Activated effector memory CD4-positive, alpha-beta T cell treated with anti-CD3 and anti-CD28 coated beads, Interleukin-2, amount 50 U/mL, for 16 hours (primary cell): ENCODE measurements around the gene ARHGEF12.

ENCODE experiments used
- DNase-seq: peaks from one replicate; pipeline ENCODE4 v3.0.0-alpha.2; 2020

Gene ARHGEF12, protein sequence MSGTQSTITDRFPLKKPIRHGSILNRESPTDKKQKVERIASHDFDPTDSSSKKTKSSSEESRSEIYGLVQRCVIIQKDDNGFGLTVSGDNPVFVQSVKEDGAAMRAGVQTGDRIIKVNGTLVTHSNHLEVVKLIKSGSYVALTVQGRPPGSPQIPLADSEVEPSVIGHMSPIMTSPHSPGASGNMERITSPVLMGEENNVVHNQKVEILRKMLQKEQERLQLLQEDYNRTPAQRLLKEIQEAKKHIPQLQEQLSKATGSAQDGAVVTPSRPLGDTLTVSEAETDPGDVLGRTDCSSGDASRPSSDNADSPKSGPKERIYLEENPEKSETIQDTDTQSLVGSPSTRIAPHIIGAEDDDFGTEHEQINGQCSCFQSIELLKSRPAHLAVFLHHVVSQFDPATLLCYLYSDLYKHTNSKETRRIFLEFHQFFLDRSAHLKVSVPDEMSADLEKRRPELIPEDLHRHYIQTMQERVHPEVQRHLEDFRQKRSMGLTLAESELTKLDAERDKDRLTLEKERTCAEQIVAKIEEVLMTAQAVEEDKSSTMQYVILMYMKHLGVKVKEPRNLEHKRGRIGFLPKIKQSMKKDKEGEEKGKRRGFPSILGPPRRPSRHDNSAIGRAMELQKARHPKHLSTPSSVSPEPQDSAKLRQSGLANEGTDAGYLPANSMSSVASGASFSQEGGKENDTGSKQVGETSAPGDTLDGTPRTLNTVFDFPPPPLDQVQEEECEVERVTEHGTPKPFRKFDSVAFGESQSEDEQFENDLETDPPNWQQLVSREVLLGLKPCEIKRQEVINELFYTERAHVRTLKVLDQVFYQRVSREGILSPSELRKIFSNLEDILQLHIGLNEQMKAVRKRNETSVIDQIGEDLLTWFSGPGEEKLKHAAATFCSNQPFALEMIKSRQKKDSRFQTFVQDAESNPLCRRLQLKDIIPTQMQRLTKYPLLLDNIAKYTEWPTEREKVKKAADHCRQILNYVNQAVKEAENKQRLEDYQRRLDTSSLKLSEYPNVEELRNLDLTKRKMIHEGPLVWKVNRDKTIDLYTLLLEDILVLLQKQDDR (N-terminal part only)

DNA sequence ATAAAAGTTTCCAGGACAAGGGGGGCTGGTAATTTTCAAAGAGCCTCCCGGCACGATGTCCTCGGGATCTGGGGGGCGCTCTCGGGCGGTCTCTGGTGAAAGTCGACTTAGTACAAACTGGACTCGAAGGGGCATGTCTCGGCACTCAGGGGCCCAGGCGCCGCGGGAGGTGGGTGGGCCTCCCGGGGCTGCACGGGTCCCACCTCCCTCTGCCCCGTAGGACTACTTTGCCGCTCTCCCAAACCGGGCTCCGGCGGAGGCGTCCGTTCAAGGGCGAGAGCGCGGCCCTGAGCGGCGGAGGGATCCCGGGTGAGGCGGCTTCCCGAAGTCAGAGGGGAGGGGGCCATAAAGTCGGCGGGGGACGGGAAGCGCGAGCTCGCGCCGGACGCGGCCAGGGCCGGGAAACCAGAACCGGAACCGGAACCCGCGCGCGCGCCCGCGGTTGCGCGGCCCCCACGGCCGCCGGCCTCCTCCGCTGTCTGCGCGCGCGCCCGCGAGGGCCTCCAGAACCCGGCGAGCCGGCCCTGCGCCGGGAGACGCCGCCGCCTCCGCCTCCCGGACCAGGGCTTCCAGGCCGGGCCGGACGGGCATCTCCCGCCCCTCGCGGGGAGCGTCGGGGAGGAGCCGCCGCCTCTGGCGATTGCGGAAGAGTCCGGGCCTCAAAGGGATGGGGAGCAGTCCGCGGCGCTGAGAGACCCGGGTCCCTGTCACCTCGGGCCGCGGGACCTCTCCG, at the start of gene ARHGEF12:
TSS of gene ARHGEF12 (plus strand) at position 506 of the 733 bp plus-strand sequence. CDS start 831 bp downstream, outside the sequence.
- DNase-seq, result peak; percentile 91

- no peak for DNase-seq
These were observed 48.2 kb upstream of the ARHGEF12 start for GRCh38 chr11:120288021-120288420.

DNA sequence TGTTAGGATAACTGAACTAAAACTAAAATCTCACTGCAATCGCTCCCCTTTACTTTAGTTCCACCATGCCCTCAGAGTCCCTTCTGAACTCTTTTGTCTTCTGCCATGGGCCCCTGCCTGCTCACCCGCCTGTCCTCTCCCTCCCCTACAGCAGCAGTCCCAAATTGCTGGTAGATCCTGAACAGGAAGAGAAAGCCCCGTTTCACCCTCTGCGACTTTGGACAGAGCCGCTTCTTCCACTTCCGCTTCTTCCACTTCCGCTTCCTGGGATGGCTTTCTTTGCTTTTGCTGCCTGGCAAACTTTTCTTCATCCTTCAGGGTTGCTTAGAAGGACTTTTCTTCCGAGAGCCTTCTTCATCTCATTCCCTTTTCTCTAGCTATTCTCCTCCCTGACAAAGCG, 46.8 kb upstream of the ARHGEF12 start:
- DNase-seq, result no peak

DNA sequence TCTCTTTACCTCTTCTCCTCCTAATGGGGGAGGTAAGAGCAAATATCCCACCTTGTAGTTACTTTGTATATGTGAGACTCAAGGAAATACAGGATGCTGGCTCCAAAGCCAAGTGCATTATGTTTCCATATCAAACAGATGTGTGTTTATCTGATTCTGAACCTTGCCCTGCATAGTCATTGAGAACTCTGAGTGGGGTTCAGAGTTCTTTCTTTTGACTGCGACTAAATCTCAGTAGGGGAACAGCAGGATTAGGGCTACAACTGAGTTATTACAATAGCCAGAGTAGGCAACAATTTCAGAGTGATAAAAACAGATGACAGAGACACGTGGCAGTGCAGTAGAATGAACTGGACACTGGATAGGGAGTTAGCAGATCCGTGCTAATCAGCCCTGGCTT, 45.3 kb upstream of the ARHGEF12 start:
- no peak for DNase-seq

DNA sequence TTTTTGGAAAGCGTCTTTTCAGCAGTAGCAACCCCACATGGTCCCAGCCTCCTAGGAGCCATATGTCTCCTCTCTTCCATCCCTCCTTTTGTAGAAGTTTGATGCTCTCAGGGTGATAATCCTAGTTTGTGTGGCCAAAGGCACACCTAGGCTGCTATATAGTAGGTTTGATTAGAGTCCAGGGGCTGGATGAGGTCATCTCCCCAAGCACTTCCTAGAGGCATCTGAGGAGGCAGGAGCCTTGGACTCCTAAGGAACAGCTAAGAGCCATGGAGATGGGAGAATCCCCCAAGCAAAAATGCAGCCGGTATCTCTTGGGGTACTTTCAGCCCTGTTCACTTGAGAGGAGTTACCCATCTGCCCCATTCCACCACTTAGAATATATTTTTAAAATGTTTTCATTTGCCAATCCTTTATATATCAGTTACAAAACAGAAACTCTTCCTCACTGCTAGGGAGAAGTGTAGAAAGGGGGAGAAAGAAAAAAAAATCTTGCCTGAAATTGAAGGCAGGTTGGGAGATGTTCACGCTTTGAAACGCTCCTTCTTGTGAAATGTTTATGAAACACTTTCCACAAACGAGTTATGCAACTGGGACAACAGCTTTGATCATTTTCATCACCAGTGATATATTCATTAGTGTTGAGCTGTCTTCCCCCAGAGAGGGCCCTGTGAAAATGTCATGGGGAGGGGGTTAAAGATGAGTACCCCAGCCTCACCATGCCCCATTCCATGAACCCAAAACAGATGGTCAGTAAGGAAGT, 43.0 kb upstream of the ARHGEF12 start:
- DNase-seq, result no peak

DNA sequence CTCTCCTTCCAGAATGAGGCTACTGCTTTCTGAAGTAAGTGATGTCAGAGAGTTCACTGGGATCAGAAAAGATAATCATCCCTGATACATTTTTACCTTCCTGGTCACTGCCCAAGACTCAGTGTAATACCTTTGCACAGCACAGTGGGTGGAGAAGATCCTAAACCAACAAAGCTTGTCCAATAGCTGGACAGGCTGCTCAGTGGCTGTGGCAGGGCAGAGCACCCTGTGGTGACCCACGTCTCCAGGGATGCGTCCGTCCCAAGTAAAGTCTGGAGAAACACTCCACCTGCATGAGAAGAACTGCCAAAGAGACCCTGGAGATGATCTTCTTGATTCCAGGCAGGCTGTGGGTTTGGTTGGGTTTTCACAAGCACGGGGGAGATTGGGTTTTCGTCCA, 42.1 kb upstream of the ARHGEF12 start:
- no peak for DNase-seq

- no peak for DNase-seq
These were observed 41.1 kb upstream of the ARHGEF12 start for GRCh38 chr11:120295099-120295498.

DNA sequence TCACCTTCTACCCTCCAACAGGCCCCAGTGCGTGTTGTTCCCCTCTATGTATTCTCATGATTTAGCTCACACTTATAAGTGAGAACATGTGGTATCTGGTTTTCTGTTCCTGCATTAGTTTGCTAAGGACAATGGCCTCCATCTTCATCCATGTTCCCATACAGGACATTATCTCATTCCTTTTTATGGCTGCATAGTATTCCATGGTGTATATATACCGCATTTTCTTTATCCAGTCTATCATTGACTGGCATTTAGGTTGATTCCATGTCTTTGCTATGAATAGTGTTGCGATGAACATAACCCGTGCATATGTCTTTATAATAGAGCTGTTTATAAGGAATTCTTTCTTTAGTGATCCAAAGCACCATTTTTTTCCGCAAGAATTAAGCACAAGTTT, 39.7 kb upstream of the ARHGEF12 start:
- DNase-seq, result no peak

DNA sequence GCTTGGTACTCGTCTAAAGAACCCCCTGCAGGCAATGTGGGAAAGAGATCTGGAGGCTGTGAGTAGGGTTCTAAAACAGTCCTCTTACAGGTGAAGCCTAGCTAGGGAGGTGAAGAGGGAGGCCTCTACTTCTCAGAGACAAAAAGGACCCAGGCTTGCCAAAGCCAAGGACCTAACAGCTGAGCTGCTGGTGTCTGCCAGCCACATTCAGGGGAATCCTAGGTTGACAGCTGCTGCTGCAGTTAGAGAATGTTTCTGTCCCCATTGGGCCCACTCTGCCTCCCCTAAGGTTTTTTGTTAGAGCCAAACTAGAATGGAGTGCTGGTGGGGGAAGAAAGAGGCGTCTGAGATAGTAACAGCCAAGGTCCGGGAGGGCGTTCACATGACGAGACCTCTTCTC, 37.8 kb upstream of the ARHGEF12 start:
- DNase-seq, result no peak

DNA sequence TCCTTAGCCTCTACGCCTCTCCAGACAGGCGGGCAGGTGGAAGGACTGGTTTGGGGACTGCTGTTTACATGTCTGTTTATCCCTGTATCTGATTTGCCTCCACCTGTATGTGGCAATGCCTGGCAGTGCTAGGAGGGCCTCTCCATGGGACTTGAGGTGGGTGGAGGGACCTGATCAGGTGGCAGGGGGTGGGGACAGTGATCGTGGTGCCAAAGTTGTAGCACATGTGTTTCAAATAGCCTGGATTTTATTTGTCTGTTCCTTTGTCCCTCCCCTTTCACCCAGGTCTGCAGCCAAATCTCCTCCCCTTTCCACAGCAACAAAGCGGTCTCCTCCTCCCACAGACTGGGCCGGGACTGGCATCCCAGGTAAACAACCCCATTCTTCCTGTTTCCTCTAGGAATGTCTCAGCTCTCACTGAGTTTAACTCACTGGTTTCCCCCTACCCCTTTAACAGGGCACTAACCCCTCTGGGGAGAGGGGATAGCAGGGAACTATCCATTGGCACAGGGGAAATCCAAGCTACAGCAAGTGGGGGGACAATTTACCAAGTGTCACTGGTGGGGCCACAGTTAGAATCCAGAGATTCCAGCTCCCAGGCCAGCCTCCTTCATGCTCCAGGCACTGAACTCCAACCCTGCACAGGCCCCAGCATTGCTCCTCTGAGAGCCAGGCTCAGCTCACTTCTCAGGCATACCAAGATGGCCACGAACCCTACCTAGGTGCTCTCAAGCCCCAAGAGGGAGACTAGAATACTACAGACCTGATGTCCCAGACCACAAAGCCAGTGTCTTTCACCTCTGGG, 34.0 kb upstream of the ARHGEF12 start:
- DNase-seq, result no peak

GRCh38 chr11:120303004-120303637, 33.1 kb upstream of the ARHGEF12 start:
- DNase-seq, result peak; percentile 76

- no peak for DNase-seq
These were observed 31.7 kb upstream of the ARHGEF12 start for GRCh38 chr11:120304526-120304925.

DNA sequence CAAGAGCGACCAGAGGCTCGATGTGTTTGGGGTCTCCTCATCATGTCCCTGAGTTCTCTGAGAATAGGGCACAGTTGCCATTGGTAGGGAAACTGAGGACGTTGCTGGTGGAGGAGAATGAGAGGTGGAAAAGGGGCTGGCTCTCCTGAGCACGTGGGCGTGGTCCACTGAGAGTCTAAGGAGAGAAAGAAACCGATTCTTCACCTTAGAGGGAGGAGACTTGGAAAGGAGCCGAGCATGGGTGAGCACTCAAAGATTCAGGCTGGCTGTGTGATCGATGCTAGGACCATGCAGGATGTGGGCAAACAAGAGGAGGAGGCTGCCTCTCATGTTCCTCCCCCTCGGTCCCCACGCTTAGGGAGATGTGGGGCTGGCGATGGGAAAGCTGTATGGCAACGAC, 30.9 kb upstream of the ARHGEF12 start:
- no peak for DNase-seq

GRCh38 chr11:120306519-120307242, 29.5 kb upstream of the ARHGEF12 start:
- DNase-seq, result no peak

- DNase-seq, result no peak
These were observed 28.7 kb upstream of the ARHGEF12 start for GRCh38 chr11:120307476-120307875.

- DNase-seq, result no peak
These were observed 28.1 kb upstream of the ARHGEF12 start for GRCh38 chr11:120308081-120308480.

- no peak for DNase-seq
These were observed 25.3 kb upstream of the ARHGEF12 start for GRCh38 chr11:120310870-120311269.

DNA sequence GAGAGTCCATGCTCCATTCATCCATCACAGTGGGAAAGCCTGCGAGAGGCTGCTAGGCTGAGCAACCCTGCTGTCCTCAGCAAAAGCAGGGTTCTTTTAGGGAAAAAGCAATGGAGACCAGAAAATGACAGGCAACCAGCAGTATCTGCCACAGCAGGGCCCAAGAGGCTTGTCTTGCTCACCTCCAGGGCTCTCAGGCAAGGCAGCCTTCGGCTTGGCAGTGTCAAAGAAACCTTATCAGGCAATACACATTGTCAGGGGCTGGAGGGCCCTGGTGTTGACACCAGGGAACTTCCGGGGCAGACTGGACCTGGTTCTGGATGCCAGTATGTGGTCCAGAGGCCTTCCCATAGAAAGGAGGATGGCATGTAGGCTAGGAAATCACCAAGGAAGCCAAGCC, 21.4 kb upstream of the ARHGEF12 start:
- DNase-seq, result no peak

DNA sequence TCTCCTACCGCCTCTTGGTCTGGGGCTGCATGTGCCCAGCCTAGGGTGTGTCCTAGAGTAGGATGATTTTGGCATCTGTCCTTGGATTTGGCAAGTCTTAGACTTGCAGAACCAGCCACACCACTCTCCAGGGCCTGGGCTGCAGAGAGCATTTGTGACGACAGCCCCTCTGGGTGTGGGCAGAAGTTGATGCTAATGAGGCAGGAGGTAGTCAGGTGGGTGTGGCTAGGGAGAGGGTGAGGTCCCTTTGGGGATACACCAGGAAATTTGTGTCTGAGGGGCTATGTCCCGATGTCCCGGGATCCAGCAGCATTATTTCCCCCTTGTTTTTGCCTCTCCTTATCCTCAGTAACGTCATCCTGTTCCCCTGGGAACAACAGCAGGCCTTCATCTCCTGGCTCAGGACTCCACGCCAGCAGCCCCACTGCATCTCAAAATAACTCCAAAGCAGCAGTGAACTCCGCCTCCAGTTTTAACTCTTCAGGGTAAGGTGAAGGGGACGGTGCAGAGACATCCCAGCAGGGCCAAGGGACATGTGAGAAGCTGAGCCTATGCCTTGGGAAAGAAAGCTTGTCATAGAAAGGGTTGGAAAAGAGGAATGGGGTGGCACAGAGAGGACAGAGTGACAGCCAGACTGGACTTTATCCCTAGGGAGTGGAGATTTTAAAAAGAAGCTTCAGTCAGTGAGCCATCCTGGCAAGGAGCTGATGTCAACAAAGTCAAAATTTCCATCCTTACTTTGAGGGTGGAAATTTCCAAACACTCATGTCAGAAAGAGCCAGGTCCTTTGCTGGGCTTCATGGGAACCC, 19.1 kb upstream of the ARHGEF12 start:
- DNase-seq, result no peak
